SK-N-SH (cell line): ENCODE data around the gene NTN1.

ENCODE experiments used
- ELF1 ChIP-seq: IDR thresholded peaks from 2 replicates; pipeline ENCODE4 v1.4.0; 2012
- EP300 ChIP-seq, 2 experiments: IDR thresholded peaks; 2 replicates each; pipeline versions ENCODE4 v1.4.0 to v1.6.1; 2012; ENCODE audit warnings: borderline replicate concordance in 1 of 2, low read depth in 1 of 2, low read length in 1 of 2
- EZH2phosphoT487 ChIP-seq: fragments of 200-600 bp; sonication (generic); IDR thresholded peaks from 2 replicates; pipeline ENCODE4 v1.6.1; 2017; ENCODE audit warnings: low read depth, mixed run types, mild to moderate bottlenecking, antibody characterized with exemption, moderate library complexity, borderline replicate concordance
- POLR2AphosphoS5 ChIP-seq: IDR thresholded peaks from 2 replicates; pipeline ENCODE4 v1.6.1; 2012; ENCODE audit warnings: low read depth, low read length
- RFX5 ChIP-seq: IDR thresholded peaks from 2 replicates; pipeline ENCODE4 v1.6.1; 2012; ENCODE audit warnings: mild to moderate bottlenecking, improper control_type of control experiment, low read length
- YY1 ChIP-seq: IDR thresholded peaks from 2 replicates; pipeline ENCODE4 v1.4.0; 2012; ENCODE audit warnings: low read depth, mild to moderate bottlenecking
- TF ChIP-seq, protein P1 (sequence below): fragments of 200-600 bp; sonication (generic); IDR thresholded peaks from 2 replicates; pipeline ENCODE4 v1.6.1; 2017; ENCODE audit warnings: antibody characterized with exemption, mild to moderate bottlenecking, moderate library complexity
- TF ChIP-seq, protein P2 (sequence below): fragments of 150-350 bp; IDR thresholded peaks from 2 replicates; pipeline ENCODE4 v1.6.1; 2016; ENCODE audit warnings: mild to moderate bottlenecking, low read depth, low read length
- TF ChIP-seq, protein P3 (sequence below): IDR thresholded peaks from 2 replicates; pipeline ENCODE4; 2012

DNA sequence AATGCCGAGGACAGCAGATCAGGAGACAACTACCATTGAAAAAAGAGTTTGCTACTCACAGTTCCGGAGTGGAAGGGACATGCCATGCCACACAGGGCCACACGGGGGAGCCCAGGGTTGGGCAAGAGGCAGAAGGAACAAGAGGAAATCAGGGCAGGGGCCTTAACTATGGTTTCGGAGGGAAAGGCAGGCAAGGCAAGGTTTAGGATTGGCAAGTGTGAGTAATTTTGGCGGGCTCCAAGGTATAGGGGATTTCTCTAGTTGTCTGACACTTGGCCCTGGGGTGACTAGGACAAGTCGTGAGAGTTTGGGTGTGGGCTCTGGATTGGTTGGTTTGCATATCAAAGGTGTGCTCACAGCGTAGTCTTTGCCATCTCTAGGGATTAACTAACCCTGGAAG lies 27.0 kb upstream of the NTN1 start:
- TF ChIP-seq EZH2phosphoT487 (no peak), RFX5 (no peak), YY1 (no peak), ELF1 (no peak), POLR2AphosphoS5 (no peak), EP300 (IDR thresholded peaks at IDR 0.05; ENCODE audit: borderline replicate concordance in 1 of 2, low read depth in 1 of 2, low read length in 1 of 2) (no peak)
- TF ChIP-seq, protein P1, sequence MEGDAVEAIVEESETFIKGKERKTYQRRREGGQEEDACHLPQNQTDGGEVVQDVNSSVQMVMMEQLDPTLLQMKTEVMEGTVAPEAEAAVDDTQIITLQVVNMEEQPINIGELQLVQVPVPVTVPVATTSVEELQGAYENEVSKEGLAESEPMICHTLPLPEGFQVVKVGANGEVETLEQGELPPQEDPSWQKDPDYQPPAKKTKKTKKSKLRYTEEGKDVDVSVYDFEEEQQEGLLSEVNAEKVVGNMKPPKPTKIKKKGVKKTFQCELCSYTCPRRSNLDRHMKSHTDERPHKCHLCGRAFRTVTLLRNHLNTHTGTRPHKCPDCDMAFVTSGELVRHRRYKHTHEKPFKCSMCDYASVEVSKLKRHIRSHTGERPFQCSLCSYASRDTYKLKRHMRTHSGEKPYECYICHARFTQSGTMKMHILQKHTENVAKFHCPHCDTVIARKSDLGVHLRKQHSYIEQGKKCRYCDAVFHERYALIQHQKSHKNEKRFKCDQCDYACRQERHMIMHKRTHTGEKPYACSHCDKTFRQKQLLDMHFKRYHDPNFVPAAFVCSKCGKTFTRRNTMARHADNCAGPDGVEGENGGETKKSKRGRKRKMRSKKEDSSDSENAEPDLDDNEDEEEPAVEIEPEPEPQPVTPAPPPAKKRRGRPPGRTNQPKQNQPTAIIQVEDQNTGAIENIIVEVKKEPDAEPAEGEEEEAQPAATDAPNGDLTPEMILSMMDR, result peak; percentile 54
- TF ChIP-seq, protein P2, sequence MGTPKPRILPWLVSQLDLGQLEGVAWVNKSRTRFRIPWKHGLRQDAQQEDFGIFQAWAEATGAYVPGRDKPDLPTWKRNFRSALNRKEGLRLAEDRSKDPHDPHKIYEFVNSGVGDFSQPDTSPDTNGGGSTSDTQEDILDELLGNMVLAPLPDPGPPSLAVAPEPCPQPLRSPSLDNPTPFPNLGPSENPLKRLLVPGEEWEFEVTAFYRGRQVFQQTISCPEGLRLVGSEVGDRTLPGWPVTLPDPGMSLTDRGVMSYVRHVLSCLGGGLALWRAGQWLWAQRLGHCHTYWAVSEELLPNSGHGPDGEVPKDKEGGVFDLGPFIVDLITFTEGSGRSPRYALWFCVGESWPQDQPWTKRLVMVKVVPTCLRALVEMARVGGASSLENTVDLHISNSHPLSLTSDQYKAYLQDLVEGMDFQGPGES, result no peak
- TF ChIP-seq, protein P3, sequence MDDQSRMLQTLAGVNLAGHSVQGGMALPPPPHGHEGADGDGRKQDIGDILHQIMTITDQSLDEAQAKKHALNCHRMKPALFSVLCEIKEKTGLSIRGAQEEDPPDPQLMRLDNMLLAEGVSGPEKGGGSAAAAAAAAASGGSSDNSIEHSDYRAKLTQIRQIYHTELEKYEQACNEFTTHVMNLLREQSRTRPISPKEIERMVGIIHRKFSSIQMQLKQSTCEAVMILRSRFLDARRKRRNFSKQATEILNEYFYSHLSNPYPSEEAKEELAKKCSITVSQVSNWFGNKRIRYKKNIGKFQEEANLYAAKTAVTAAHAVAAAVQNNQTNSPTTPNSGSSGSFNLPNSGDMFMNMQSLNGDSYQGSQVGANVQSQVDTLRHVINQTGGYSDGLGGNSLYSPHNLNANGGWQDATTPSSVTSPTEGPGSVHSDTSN, result no peak
